Pulmonary artery endothelial cell (primary cell): ENCODE results near the gene EEF1AKMT3. TPM values are rescaled to one million over a fixed set of nuclear protein-coding genes. Genes with fewer than 3 reads are reported as not detected.
"Not testable (repeated sequence)": the region's sequence is repeated elsewhere in the genome, so short reads cannot be mapped to it uniquely, and the experiment has no call there.

Experiments used
- DNase-seq: peaks from one replicate; pipeline ENCODE4 v3.0.0-alpha.2; 2011; ENCODE audit warnings: low read depth, low spot score
- total RNA-seq: library from RNA; depleted of rRNA; stranded (reverse); fragments of >200 nt; gene quantifications from 2 replicates; pipeline ENCODE4 v1.2.3, GENCODE V29; 2014

Gene EEF1AKMT3
- total RNA-seq, 1 donor from 2014 or later: 6.3 TPM

- no peak for DNase-seq
Observed at GRCh38 chr12:57816001-57816854, 43.8 kb downstream of the EEF1AKMT3 start.

- no peak for DNase-seq
Observed at GRCh38 chr12:57816855-57817151, 44.4 kb downstream of the EEF1AKMT3 start.

DNA sequence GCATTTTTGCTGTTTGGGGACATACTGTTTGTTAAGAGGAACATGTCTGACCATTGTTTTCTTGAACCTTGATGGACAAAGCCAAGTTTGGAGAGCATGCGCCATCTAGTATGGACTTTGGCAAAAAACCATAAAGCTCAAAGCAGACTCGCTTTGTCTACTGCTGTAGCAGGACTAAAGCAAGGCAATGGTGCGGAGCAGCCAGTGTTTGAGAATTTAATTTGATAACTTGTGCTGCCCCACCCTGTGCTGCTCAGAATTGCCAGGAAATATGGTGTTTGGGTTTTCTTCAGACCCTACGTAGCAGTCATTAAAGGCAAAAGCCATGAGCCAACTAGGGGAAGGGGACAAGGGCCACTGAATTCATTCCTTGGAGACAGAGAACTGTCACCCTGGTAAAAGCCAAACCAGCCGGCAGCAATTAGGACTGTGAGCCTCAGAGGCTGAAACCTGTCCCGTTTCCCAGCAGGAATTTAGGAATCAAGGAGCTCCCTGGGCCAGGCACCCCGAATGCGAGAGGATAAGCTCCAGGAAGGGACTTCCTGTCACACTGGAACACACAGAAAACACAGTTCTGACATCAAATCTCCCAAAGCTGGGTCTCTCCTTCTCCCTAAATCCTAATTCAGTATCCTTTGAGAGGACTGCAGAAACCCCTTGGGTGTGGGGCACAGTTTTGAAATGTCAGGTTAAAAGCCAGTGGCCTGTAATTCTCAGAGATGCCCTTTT, 45.0 kb downstream of the EEF1AKMT3 start:
- no peak for DNase-seq

DNA sequence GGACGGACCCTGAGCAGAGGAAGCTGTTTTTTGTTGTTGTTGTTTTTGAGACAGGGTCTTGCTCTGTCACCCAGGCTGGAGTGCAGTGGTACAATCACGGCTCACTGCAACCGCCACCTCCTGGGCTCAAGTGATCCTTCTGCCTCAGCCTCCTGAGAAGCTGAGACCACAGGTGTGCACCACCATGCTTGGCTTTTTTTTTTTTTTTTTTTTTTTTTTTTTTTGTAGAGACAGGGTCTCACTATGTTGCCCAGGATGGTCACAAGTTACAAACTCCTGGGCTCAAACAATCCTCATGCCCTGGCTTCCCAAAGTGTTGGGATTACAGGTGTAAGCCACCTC, 45.5 kb downstream of the EEF1AKMT3 start:
- not testable (repeated sequence) for DNase-seq

- DNase-seq: not testable (repeated sequence)
Observed at GRCh38 chr12:57820119-57820518, 47.7 kb downstream of the EEF1AKMT3 start.

- not testable (repeated sequence) for DNase-seq
Observed at GRCh38 chr12:57821015-57821414, 48.6 kb downstream of the EEF1AKMT3 start.

DNA sequence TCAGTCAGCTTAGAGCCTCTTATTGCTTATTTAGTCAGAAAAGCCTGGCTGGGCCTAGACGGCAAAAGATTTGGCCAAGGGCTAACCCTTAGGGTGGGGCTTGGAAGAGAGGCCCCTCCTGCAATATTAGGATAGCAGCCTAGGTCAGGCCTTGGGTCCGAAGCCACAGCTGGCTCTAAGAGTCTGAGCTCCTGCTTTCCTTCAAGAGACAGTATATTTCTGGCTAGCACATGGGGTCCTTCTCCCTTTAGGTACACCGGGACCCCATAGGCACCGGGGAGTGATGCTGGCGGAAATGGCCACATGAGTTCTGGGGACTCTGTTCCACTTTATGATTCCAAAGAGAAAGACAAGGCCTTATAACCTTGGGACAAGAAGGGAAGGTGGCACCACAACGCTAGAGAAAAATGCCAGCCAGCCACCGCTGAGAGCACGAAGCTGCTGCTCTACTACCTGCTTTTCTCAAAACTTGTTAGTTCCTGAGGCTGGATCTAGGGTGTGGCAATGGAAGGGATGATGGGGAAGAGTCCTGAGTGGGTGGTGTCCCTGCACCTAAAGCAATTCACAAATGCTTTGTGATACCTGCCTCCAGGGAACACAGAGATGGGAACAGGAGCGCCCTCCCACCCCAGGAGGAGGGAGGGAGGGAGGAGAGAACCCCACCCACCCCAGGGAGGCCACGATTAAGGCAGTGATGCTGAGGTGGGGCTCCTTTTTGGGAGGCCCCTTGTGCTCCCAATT, 49.2 kb downstream of the EEF1AKMT3 start:
- DNase-seq: no peak

DNA sequence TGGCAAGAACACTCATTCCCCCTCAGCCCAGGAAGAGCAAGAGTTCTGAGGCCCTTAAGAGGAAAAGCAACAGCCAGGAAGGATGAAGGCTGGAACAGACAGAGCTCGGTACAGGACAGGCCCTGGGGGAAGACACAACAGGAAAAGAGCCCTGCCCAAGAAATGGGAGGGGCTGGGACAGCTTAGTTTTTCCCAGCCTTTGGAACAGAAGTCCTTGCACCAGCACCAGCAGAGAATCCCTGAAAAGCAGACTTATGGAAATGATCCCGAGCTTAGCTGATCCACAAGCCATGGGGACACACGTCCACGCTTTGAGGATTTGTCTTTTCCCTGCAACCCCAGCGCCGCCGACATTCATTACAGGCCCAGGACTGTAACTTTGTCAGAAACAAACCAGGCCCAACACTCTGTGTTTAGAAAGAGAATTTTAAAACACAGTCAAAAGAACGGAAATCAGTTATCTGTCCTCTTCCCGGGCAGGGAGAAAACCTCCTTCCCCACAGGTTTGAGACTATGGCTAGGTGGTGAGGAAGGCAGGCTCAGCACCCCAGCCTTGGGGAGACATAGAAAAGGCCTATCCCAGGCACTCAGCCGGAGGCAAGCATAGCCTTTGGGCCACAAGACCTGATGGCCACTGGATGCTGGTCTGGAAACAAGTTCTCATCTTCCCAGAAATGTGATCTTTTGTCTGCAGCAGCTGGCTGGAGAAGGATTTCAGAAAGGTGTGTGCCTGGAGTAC, 50.1 kb downstream of the EEF1AKMT3 start:
- no peak for DNase-seq

GRCh38 chr12:57823131-57823907, 50.9 kb downstream of the EEF1AKMT3 start:
- no peak for DNase-seq

- DNase-seq: no peak
Observed at GRCh38 chr12:57823908-57824640, 51.7 kb downstream of the EEF1AKMT3 start.

DNA sequence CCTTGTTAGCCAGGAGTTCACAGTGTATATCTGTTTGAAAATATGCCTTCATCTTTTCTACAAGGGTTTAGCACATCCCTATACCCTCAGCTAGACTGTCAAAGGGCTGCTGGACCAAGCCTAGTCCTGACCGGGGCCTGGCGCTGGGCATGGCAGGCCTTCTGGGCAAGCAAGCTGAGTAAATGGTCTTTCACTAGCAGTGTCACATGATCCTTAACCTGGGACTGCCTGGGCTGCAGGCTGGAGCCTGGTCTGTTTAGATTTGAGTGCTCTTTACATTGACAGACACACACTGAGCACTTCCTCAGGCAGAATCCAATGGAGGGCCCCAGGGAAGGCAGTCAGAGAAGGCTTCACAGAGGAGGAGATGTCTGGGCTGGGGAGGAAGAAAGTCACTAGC, 53.0 kb downstream of the EEF1AKMT3 start:
- no peak for DNase-seq

- DNase-seq: no peak
Observed at GRCh38 chr12:57826400-57826799, 54.0 kb downstream of the EEF1AKMT3 start.

DNA sequence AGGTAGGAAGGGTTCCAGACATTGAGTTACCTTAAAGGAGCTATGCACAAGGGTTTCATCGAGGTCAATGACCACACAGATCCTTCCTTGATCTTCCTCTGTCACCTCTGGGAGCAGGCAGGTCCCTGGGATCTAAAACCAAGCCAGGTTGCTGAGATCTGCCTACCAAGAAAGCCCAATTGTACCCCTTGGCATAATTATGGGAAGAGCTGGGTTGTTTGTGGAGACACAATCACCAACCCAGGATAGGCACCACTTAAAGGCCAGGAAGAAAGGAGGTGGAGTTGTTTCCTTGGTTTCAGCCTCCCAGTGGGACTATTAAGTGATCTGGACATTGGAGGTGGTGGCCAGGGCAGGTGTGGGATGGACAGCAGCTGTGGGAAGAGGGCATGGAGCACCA, 54.6 kb downstream of the EEF1AKMT3 start:
- no peak for DNase-seq

DNA sequence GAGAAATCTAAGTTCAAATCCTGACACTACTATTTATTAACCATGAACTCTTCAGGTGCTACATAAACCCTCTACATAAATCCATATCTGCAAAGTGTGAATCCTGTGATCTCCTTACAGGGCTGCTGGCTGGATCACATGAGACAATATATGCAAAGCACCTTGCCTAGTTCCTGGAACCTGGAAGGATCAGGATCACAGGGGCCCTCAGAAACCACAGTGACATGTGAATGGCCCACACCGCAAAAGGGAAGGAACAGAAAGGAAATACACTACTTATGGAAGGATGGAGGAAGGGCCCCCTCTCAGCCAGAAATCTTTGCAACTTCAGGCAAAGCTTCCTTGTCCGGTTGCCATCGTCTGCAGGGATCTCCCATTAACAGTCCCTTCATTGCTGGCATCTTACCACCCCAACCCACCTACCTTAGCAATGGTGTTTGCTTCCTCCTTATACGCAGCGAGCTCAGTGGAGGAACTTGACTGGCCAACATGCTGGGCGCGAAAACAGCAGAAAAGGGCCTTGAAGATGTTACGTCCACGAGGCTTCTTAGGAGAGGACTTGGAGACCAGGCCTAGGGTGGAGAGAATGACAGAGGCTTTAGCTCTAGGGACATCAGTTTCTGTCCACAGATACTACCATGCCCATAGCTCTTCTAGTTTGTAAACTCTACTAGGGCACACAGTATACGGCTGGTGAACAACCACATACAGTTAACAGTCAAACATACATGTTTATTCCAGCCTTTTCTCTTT, 56.8 kb downstream of the EEF1AKMT3 start:
- DNase-seq: no peak

DNA sequence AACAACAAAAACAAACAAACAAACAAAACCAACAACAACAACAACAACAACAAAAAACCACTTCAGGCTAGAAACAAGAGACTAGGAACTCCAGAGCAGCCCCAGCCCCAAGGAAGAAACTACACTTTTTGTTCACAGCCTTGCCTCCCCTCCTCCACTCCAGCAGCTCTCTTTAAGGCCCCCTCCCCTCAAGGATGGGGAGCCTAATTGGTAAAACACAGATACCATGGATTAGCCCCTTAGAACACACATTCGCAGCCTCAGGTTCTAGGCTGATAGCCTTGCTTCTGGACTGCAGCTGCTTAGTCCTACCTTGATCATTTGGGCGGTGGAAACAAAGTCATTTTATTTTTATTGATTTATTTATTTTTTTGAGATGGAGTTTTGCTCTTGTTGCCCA, 58.0 kb downstream of the EEF1AKMT3 start:
- no peak for DNase-seq
